GM12878 (cell line): ENCODE data around the gene TMEM120B. TPM values are rescaled to one million over a fixed set of nuclear protein-coding genes. Genes with fewer than 3 reads are reported as not detected.

ENCODE experiments used
- ATAC-seq: fragments of 200-7000 bp; cut with Tn5 transposase; 3 replicates; pipeline ENCODE4 v1.9.1; 2020; ENCODE audit warnings: mild to moderate bottlenecking, moderate library complexity
- BruUV-seq: library from RNA; stranded (reverse); fragments of 400-500 nt; replicated peaks from 2 replicates; lab custom pipeline; 2021; lab: Mats Ljungman, UMichigan
- CTCF ChIA-PET: fragments of 300-600 bp; sonication (Branson Sonifier 250); formaldehyde crosslinking; extraction: SDS; loops from one replicate; lab custom pipeline; 2021; ENCODE audit warnings: inconsistent platforms; lab: Yijun Ruan, JAX
- POLR2A ChIA-PET: fragments of 350-600 bp; formaldehyde crosslinking; extraction: SDS; loops from one replicate; lab custom pipeline; 2021; ENCODE audit warnings: inconsistent platforms; lab: Charles Lee
- RAD21 ChIA-PET: fragments of 300-600 bp; sonication (Branson Sonifier 250); formaldehyde crosslinking; loops from one replicate; lab custom pipeline; 2023; ENCODE audit warnings: antibody characterized with exemption; ENCODE audit not compliant: unreplicated experiment; lab: Charles Lee
- SMC1A ChIA-PET: fragments of 300-600 bp; sonication (Branson Sonifier 250); formaldehyde crosslinking; loops from one replicate; lab custom pipeline; 2023; ENCODE audit not compliant: unreplicated experiment, uncharacterized antibody; lab: Charles Lee
- DNase-seq: peaks from one replicate; pipeline ENCODE4 v3.0.0-alpha.2; 2011; ENCODE audit warnings: low read depth, low spot score
- FAIRE-seq: peaks from 3 replicates; lab custom pipeline; 2011; peaks lifted over from hg19 to GRCh38; lab: Jason Lieb, UNC
- H2AFZ ChIP-seq: 2 replicates; pipeline ENCODE4 v1.6.0; 2011; ENCODE audit warnings: low read depth, low read length, control low read depth; ENCODE audit not compliant: control insufficient read depth
- H3K27ac ChIP-seq: 2 replicates; pipeline ENCODE4 v1.5.1; 2011; ENCODE audit warnings: control low read depth; ENCODE audit not compliant: control insufficient read depth, insufficient read depth
- H3K27me3 ChIP-seq, 2 experiments: replicated peaks in 1 of 2; 2 replicates each; pipeline versions ENCODE4 v1.6.0 to v1.6.1; 2011; ENCODE audit warnings: low read length in 1 of 2; ENCODE audit not compliant: control insufficient read depth in 2 of 2, insufficient read depth in 2 of 2
- H3K36me3 ChIP-seq, 2 experiments: 2 replicates each; pipeline ENCODE4 v1.5.1; 2011; ENCODE audit warnings: low read length in 1 of 2; ENCODE audit not compliant: control insufficient read depth in 2 of 2, insufficient read depth in 2 of 2
- H3K4me1 ChIP-seq: 2 replicates; pipeline ENCODE4 v1.6.1; 2011; ENCODE audit warnings: mild to moderate bottlenecking, low read length, moderate library complexity, mixed read lengths; ENCODE audit not compliant: control insufficient read depth, insufficient read depth
- H3K4me2 ChIP-seq: 2 replicates; pipeline ENCODE4 v1.6.0; 2011; ENCODE audit warnings: control low read depth; ENCODE audit not compliant: control insufficient read depth, insufficient read depth
- H3K4me3 ChIP-seq: fragments of 200-600 bp; sonication (generic); 2 replicates; pipeline ENCODE4 v1.5.1; 2016
- H3K79me2 ChIP-seq: 2 replicates; pipeline ENCODE4 v1.6.0; 2011; ENCODE audit warnings: low read length; ENCODE audit not compliant: control insufficient read depth, insufficient read depth
- H3K9ac ChIP-seq: 2 replicates; pipeline ENCODE4 v1.8.0; 2011; ENCODE audit warnings: low read length, control low read depth, mixed read lengths; ENCODE audit not compliant: control insufficient read depth, insufficient read depth
- H3K9me3 ChIP-seq: replicated peaks from 3 replicates; pipeline ENCODE4 v1.5.1; 2011; ENCODE audit warnings: mild to moderate bottlenecking, low read length; ENCODE audit not compliant: control insufficient read depth, insufficient read depth
- H4K20me1 ChIP-seq: 2 replicates; pipeline ENCODE4 v1.6.0; 2011; ENCODE audit not compliant: control insufficient read depth, insufficient read depth
- HSF1 ChIP-seq: fragments of 150-350 bp; IDR thresholded peaks from 2 replicates; pipeline ENCODE4 v1.6.1; 2014; ENCODE audit warnings: mild to moderate bottlenecking, low read depth, low read length
- IKZF1 ChIP-seq: fragments of 450-650 bp; conservative IDR thresholded peaks from 2 replicates; pipeline ENCODE4 v1.6.1; 2017; ENCODE audit warnings: antibody characterized with exemption, mild to moderate bottlenecking
- WGBS: methylation state at CpG from one replicate; pipeline ENCODE4 v1.1.6; 2016; ENCODE audit warnings: low lambda C conversion rate; ENCODE audit not compliant: insufficient replicate concordance, insufficient coverage; ENCODE audit errors: missing lambda C conversion rate; 5-methylcytosine and 5-hydroxymethylcytosine counted together
- in situ Hi-C: fragments of 300-500 bp; cut with MboI; formaldehyde crosslinking; loops from 9 replicates; pipeline ENCODE4 v1.14.3; 2018; ENCODE audit warnings: mixed read lengths
- intact Hi-C: fragments of 100-400 bp; cut with micrococcal nuclease; formaldehyde crosslinking; loops from one replicate; pipeline ENCODE4 v1.14.2; 2022; ENCODE audit not compliant: unreplicated experiment
- polyA plus RNA-seq, 11 experiments: library from polyadenylated mRNA; depleted of rRNA in 4 of 11; unstranded in 6 of 11; stranded (reverse) in 5 of 11; fragments of >200 nt; fragmentation: Nextera tagmentation in 4 of 11; fragmentation: Illumina TruSeq in 1 of 11; extraction: Ambion mirVana in 4 of 11; extraction: Trizol in 1 of 11; gene quantifications; 1 replicate in 1 of 11; 2 replicates in 10 of 11; pipeline versions ENCODE4 v1.2.1 to v1.2.3, GENCODE V29; 2011 to 2016; ENCODE audit warnings: inconsistent platforms in 2 of 11, missing spikeins in 2 of 11, low read depth in 1 of 11
- total RNA-seq, 4 experiments: library from RNA; depleted of rRNA in 3 of 4; stranded (reverse); fragments of >200 nt in 3 of 4; fragmentation: Illumina TruSeq in 1 of 4; extraction: Trizol in 1 of 4; gene quantifications; 2 replicates each; pipeline versions ENCODE4 v1.2.1 to v1.2.3, GENCODE V29; 2013 to 2021

Gene TMEM120B
- total and polyA plus RNA-seq, 10 of the 15 experiments (the other 5 are each of a cell fraction or from before 2014, with no cell fraction given), result 4.0 to 26.2 (median 9.2) TPM

- no peaks in the 10 kb centered on the region for H3K9me3 ChIP-seq
- peak overlapping the region; percentile 100 for H3K9ac ChIP-seq
- H3K79me2 ChIP-seq, result peaks cover 59% of the 10 kb centered on the region
- H2AFZ ChIP-seq, result peak overlapping the region; percentile 17; the same call in 1 of the 2 replicates
- WGBS, result under 1% methylated on average over 45 of the region's 45 CpGs
- H3K4me2 ChIP-seq, result peak overlapping the region; percentile 100
- DNase-seq (no peak), ATAC-seq (no peak)
- H3K36me3 ChIP-seq, result peaks cover 6 to 13% of the 10 kb centered on the region in 2 experiments; a peak in 3 of 4 replicates
- peaks cover 5% of the 10 kb centered on the region; the same call in 1 of the 2 replicates for H4K20me1 ChIP-seq
- intact Hi-C loops (no loop called here), in situ Hi-C loops (no loop called here)
- peaks cover 16% of the 10 kb centered on the region for H3K4me1 ChIP-seq
- SMC1A ChIA-PET, result interaction anchor here (12.2 kb wide), 1 partner anchor 11 kb away, joined by 226 read pairs; the partner anchor contains the start of gene RHOF
- TF ChIP-seq IKZF1, result 0 out of 2 replicates have a peak, but pooled peaks have one; percentile 18
- TF ChIP-seq HSF1, result no peak
- TF ChIP-seq, all 136 proteins: peak for 1
- BruUV-seq, result no TSS peak
- no peak for FAIRE-seq
- CTCF ChIA-PET, result interaction anchor here (0.8 to 13.6 kb wide), 5 partner anchors 8 to 691 kb away, joined by 3 to 565 read pairs (median 3); partner anchors contain the start of gene RHOF
- POLR2A ChIA-PET, result interaction anchor here (0.7 to 10.1 kb wide), 4 partner anchors 13 to 229 kb away, joined by 3 to 155 read pairs (median 10); partner anchors contain the start of gene RHOF
- Histone ChIP-seq H3K27ac (peak overlapping the region; percentile 97), H3K4me3 (peak overlapping the region; percentile 99), H3K27me3 (no peaks in the 10 kb centered on the region)
- RAD21 ChIA-PET, result interaction anchor here (0.7 to 13.1 kb wide), 3 partner anchors 11 to 83 kb away, joined by 3 to 395 read pairs (median 4); partner anchors contain the start of genes PSMD9 and RHOF
Measured at GRCh38 chr12:121805171-121806008, 92.8 kb downstream of the TMEM120B start.
